HG02885 (cell line): ENCODE results near the gene FBN2.

Experiments
- ATAC-seq: cut with Tn5 transposase; IDR thresholded peaks from one replicate; pipeline ENCODE4 v1.9.1; 2021; ENCODE audit warnings: mild to moderate bottlenecking; ENCODE audit not compliant: unreplicated experiment, poor library complexity

The FBN2 gene

DNA sequence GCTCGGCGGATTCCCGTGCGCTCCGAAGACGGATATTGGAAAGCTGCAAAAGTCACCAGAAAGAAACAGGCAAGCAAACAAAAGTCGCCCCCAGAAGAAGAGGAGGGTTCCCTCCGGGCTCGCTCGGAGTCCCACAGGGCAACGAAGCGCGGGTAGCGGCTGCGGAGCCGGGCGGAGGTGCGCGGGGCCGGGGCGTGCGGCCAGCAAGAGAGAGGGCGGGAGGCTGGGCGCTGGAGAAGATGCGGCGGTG lies at the start of gene FBN2:
Gene FBN2, minus strand, starts transcription at position 246 of the 250 bp plus-strand sequence. CDS start 642 bp downstream, outside the sequence.
- no peak for ATAC-seq

DNA sequence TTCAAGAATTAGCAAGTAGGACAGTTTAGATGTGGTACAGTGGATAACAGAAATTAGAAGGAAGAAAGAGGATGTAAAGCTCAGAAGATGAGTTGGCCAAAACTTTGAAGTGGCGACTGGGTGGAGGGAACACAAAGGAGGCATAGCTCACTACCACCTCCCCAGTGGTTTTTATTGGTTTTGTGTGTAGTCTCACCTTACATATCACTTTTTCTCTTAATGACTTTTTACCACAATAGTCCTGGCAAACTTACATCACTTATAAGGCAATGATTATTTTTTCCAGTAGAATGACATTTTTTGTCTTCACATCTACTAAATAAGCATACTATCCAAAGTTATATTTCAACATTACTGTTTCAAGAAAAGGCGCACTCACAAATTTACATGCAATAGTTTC lies 49.2 kb upstream of the FBN2 start:
- no peak for ATAC-seq

DNA sequence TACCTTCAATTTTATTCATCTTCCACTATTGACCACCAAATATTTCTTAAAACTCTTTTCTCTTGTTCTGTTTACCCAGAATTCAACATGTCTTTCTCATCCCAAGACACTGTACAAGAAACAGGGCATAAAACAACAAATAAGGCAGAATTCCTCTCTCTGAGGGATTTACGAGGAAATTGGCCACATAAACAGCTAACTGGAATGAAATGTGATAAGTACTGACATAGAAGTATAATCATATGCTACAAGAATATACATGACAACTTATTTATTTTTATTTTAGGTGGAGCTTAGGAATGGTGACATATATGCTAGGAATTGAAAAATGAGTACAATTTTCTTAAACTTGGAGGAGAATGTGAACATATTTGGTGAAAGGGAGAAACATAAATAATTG lies 48.8 kb upstream of the FBN2 start:
- no peak for ATAC-seq

DNA sequence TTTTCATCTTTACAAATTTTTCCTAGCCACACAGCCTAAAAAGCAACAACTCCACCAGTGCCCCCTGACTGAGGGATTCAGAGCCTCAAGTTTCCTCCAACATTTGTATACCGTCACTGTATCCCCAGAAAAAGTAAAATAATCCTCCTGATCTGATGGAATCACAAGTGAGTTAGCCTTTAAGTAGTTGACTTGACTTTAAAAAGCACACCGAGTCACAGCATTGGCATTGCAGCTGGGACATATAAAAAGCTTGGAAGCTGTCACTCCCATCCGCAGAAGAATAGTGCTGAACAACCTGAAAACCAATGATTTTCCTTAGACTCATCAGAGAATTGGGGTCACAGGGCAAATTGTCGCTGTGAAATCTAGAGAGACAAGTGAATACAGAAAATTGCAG lies 41.6 kb upstream of the FBN2 start:
- ATAC-seq, result no peak

DNA sequence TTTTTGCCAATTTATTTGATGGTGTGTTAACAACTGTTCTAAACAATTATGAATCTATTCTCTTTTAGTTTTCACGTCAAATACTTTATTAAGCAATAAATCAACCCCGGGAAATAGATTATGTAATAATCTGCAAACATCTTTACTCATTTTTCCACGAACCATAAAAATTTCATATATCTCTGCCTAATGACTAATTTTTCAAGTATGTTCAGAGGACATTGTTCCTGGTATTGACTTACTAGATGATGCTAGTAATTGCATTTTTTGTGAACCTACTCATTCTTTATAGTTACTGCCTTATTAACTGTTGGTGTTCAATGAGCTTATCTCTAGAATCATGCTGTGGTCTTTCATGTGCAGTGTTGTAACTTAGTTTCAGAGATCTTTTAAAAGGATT lies 41.0 kb upstream of the FBN2 start:
- no peak for ATAC-seq

DNA sequence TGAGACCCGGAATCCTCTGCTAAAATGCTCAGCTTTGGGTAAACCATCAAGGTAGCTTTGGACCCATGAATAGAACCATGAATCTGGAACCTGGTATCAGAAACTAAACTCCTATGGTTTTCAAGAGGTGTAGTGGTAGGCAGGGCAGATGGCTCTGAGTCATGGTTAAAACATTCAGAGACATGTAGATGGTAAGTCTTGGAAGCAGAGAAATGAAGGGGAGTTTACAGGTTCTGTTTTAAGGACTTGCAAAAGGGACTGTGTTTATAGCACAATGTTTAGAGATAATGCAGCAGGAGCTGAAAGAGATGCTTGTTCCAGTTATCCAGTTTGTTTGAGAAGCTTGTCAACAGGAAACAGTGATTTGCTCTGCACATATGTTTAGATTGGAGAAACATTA lies 36.0 kb upstream of the FBN2 start:
- ATAC-seq, result no peak

DNA sequence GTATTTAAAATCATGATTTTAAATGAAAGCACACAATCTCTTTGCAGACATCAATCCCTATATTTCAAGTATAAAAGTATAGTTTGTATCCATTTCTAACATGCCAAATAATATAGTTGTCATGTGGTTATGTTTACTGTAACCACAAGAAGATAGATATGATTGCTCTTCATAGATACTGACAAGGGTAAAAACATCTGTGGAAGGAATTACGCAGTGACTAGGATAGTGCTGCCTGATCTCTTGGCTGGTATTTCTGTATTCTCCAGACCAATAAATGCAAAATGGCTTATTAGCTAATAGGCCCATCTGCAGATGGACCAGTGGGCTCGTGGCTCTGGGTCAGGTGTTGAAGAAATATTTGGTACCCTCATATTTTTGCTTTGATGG lies 34.9 kb upstream of the FBN2 start:
- ATAC-seq, result no peak

DNA sequence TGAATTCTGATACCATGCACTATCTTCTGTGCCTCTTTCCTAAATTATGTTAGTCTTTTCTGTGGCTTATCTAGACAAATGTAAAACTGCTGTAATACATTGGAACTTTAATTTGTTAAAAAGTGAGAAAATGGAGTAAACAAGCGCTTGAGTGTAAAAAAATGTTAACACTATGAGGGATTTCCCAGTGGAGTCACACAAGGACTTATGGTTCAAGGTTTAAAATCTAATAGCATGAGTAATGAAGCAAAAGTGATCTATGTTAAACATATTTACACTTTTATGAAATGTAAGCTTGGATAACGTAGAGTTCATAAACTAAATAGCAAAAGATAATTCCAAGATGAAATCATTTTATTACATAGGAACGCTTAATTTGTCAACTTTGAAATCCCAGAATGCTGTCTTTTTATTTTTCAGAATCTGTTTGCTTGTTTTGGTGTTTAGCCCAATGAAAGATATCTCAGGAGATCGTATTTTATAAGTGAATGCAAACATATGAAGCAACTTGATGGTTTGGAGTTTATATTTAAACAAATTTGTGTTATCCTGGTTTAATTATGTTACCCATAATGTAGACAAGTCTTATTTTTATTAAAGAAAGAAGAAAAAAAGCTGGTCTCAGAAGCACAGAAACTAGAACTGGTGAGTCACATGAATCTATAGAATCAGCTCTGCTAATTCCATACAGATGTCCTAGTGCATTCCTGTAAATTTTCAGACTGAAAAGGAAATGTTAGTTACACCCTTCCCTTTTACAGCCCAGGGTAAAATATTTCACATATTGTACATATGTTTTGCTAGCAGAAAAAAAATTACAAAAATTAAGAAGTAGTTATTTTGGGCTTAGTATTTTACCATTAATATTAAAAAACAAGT lies 34.2 kb upstream of the FBN2 start:
- no peak for ATAC-seq

DNA sequence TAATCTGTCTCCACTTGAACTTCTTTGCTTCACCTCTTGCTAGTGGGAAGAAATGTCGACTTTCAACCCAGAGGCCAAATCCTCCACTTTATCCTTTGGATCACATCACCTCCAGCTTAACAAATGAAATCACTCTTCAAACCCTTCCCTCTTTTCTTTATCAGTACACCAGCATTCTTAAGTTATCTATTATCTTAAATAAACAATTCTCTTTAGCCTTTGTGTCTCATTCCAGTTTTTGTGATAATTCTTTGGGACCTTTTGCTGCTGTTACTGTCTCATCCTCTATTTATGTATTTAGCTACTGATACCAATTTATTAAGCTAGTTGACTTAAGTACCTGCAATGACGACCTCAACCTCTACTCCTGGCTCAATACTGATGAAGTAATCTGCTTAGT lies 28.1 kb upstream of the FBN2 start:
- ATAC-seq, result no peak

DNA sequence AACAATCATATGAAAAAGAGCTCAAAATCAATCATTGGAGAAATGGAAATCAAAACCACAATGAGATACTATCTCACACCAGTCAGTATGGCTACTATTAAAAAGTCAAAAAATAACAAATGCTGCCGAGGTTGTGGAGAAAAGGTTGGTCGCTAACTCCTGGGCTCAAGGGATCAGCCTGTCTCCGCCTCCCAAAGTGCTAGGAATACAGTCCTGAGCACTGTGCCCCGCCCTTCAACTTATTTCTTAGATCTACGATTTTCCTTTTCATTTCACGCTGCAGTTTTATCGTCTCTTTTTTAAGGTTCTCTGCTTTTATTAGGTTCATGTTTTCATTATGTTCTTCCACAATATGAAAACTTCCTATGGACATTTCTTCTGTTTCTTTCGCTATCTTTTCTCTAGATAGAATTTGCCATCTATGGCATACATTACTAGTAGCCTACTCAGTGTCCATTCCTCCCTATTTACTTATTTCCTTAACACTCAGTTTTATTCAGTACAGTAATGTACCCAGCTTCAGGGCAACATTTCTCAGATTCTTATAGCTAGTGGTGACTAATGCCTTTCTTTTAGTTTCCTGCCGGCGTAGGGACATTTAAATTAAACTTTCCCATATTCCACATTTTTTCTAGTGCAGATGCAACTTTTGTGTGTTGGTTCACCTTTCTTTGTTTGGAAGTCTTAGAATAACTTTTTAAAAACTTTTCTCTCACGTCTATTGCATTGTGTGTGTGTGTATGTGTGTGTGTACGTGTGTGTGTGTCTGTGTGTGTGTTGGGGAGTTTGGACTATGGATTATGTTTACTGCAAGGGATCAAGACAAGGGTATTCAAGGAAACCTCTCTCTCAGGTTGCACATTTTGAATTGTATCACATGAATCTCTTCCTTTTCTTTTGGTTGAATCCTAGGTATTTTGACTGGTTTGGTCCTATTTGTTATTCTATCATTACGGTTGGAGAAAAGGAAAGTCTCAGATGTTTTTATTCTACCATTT lies 21.6 kb upstream of the FBN2 start:
- ATAC-seq, result no peak

DNA sequence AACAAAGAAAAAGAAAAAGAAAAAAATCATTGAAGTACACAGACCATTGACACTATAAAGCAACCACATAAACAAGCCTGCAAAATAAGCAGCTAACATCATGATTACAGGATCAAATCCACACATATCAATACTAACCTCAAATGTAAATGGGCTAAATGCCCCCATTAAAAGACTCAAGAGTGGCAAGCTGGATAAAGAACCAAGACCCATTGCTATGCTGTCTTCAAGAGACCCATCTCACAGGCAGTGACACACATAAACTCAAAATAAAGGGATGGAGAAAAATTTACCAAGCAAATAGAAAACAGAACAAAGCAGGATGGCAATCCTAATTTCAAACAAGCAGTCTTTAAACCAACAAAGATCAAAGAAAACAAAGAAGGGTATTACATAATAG lies 15.7 kb upstream of the FBN2 start:
- ATAC-seq, result no peak

DNA sequence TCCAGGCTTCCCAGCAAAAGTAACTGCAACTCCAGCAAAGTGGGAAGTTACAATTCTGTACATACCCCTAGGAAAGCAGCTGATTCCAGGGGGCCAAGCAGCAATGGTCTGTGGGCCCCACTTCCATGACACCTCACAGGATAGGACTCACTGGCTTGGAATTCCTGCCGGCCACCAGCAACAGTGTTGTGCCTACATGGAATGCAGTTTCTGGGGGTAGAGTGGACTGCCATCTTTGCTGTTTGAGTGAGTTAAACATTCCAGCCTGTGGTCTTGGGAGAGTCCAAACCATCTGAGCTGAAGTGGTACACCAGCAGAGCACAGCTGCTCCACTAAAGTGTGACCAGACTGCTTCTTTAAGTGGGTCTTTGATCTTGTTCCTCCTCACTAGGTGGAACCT lies 13.4 kb upstream of the FBN2 start:
- no peak for ATAC-seq

DNA sequence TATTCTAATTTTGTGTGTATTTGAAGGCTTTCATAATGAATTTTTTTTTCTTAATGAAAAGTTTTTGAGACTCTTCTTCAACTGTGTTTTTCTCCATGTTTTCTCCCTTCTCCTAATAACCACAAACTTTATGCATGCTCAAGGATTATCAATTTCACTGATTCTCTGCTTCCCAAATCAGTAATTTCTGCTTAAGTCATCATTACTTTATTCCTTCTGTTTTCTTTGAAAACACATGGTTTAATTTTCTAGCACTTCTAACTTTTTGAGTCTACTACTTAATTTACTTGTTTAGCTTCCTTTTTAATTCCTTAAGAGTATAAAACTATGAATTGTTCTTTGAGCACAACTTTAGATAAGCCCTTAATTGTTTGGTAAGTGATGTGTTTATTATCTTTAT lies 11.5 kb upstream of the FBN2 start:
- ATAC-seq, result no peak

DNA sequence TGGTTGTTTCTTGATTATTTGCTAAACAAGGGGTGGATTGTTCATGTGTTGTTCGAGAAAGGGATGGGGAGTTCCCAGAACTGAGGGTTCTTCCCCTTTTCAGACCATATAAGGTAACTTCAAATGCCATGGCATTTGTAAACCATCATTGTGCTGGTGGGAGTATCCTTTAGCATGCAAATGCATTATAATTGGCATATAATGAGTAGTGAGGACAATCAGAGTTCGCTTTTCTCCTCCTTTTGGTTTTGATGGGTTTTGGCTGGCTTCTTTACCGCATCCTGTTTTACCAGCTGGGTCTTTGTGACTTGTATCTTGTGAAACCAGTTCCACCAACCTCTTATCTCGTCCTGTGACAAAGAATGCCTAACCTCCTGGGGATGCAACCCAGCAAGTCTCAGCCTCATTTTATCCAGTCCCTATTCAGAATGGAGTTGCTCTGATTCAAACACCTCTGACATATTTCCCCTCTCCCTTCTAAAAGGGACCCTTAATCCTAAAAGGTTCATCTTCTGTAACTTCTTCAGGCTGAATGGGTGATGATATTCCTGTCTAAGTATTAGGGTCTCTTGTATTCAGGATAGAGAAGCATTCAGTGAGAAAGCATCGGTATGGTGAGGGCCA lies 8.7 kb upstream of the FBN2 start:
- ATAC-seq, result no peak

DNA sequence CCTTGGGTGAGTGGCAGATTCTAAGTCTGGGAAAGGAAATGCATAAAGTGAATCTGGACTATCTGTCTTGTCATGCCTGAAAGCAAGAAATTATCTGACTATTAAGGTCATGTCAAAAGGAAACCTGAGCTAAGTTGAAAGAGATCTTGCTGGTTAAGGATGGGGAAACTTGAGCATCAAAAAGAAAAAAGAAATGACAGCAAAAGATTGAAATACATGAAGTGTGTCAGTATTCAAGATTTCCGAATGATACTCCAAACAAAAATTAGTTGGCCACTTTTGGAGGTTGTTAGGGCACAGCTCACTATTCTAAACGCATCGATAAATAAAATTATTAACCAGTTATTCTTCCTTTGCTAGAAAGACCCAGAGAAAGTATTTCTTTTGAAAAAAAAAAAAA lies 3.3 kb upstream of the FBN2 start:
- no peak for ATAC-seq

DNA sequence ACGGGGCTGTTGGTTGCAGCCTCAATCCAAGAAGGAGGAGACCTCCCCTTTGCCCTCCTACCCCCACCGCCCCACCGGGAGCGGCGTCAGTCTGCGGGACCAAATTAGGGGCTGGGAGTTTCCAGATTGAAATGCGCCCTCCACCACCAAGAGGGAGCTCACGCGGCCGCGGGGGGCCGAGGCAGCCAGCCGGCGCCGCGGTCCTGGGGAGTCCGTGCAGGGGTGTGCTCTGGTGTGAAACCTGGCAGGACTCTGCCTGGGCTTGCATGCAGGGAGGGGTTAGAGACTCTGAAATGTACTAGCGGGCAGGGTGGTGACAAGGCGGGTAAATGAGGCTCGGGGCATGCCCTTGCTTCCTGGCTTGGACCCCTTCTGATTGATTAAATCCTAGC lies 989 bp upstream of the FBN2 start:
- ATAC-seq, result no peak

DNA sequence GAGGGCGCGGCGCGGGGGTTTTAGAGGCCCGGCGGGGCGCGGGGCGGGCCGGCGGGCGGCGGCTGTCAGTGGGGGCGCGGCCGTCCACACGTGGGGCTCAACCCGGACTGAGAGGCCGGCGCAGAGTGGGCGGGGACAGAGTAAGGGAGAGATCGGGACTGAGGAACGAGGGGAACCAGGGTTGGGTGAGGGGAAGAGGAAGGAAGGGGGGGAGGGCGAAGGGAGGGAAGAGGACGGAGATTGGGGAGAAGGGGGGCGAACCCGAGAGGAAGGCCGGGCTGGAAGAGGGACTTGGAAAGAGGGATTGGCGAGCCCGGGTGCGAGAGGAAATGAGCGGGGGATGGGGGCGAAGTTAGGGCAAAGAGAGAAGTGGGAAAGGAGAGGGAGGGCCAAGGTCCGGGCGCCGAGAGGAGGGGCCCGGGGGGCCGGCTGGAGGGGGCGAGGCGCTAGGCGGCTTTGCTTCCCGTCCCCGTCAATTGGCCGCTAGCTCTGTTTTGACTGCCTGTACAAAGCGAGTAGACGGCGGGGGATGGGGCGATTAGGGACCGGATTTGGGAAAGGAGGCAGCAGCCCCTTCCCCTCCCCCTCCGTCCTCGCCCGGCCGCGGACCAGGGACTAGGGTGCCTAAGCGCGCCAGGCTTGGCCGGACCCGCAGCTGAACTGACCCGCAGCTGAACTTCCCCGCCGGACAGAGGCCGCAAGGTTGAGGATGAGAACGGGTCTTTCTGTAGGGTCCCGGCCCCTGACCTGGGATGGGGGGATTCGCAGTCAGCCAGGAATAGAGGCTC lies 399 bp upstream of the FBN2 start:
- ATAC-seq, result no peak

DNA sequence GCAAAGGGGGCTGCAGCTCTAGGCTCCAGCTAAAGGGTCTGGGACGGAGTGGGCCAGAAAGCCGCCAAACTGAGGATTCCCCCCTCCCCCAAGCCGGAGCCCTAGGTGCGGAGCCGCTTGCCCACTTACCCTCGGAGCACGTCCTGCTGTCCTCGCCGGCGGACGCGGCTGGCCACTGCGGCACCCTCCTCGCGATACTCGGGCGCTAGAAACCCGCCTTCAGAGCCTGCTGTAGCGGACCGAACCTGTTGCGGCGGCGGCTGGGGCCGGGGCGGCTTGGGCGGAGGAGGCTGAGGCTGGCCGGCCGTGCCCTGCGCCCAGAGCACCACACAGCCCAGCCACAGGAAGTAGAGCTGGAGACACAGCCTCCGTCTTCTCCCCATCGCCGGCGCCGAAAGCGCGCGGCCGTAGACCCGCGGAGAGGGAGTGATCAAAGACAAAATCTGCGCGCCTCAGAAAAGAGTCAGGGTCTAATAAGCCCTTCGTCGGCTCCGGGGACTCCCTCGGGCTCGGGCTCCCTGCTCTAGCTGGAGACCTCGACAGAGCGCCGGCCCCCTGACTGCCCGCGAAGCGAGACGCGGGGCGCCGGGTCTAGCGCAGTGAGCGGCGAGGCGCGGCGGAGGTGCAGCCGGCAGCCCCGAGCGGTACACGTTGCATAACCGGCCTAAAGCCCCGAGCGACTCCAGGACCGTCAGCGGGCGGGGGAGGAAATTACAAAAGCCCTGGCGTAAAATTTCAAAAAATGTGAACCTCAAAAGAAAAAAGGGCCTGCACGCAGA lies 635 bp downstream of the FBN2 start:
- ATAC-seq, result no peak
